HEK293T (cell line): ENCODE data around the gene TCF7L2.

ENCODE experiments used
- CTCF ChIA-PET: fragments of 350-600 bp; formaldehyde crosslinking; extraction: SDS; loops from one replicate; lab custom pipeline; 2021; ENCODE audit warnings: antibody characterized with exemption, inconsistent platforms; lab: Yijun Ruan, JAX
- POLR2A ChIA-PET: fragments of 350-600 bp; formaldehyde crosslinking; extraction: SDS; loops from one replicate; lab custom pipeline; 2020; ENCODE audit warnings: antibody characterized with exemption, inconsistent platforms; lab: Yijun Ruan, JAX
- DNase-seq: peaks from one replicate; pipeline ENCODE4 v3.0.0; 2012; ENCODE audit warnings: mixed read lengths; ENCODE audit errors: extremely low spot score
- ARNT ChIP-seq: fragments of 450-650 bp; IDR thresholded peaks from 2 replicates; pipeline ENCODE4 v1.6.1; 2017; ENCODE audit warnings: mild to moderate bottlenecking
- BHLHE40 ChIP-seq: fragments of 450-650 bp; IDR thresholded peaks from 2 replicates; pipeline ENCODE4 v1.6.1; 2016; ENCODE audit warnings: mild to moderate bottlenecking, moderate library complexity, borderline replicate concordance
- CTBP1 ChIP-seq: fragments of 450-650 bp; IDR thresholded peaks from 2 replicates; pipeline ENCODE4 v1.6.1; 2016; ENCODE audit warnings: borderline replicate concordance
- ELF4 ChIP-seq: fragments of 450-650 bp; IDR thresholded peaks from 2 replicates; pipeline ENCODE4 v1.6.1; 2017; ENCODE audit warnings: antibody characterized with exemption
- FOXA1 ChIP-seq: fragments of 450-650 bp; IDR thresholded peaks from 2 replicates; pipeline ENCODE4 v1.6.1; 2016; ENCODE audit warnings: mild to moderate bottlenecking
- FOXK2 ChIP-seq: fragments of 450-650 bp; IDR thresholded peaks from 2 replicates; pipeline ENCODE4 v1.6.1; 2016; ENCODE audit warnings: mild to moderate bottlenecking
- FOXM1 ChIP-seq: fragments of 450-650 bp; IDR thresholded peaks from 2 replicates; pipeline ENCODE4 v1.6.1; 2017; ENCODE audit warnings: mild to moderate bottlenecking, borderline replicate concordance
- HDGF ChIP-seq: fragments of 450-650 bp; IDR thresholded peaks from 2 replicates; pipeline ENCODE4 v1.6.1; 2017; ENCODE audit warnings: antibody characterized with exemption, borderline replicate concordance
- L3MBTL2 ChIP-seq: fragments of 450-650 bp; conservative IDR thresholded peaks from 2 replicates; pipeline ENCODE4 v1.6.1; 2016; ENCODE audit warnings: mild to moderate bottlenecking
- LEF1 ChIP-seq: fragments of 450-650 bp; IDR thresholded peaks from 2 replicates; pipeline ENCODE4 v1.6.1; 2017; ENCODE audit warnings: mild to moderate bottlenecking, borderline replicate concordance
- NFRKB ChIP-seq: fragments of 450-650 bp; IDR thresholded peaks from 2 replicates; pipeline ENCODE4 v1.6.1; 2016; ENCODE audit warnings: mild to moderate bottlenecking, moderate library complexity
- PKNOX1 ChIP-seq: fragments of 450-650 bp; IDR thresholded peaks from 2 replicates; pipeline ENCODE4 v1.6.1; 2016
- SP1 ChIP-seq: fragments of 450-650 bp; IDR thresholded peaks from 2 replicates; pipeline ENCODE4 v1.6.1; 2017
- SUZ12 ChIP-seq: fragments of 450-650 bp; IDR thresholded peaks from 2 replicates; pipeline ENCODE4 v1.6.1; 2016; ENCODE audit warnings: mild to moderate bottlenecking
- TARDBP ChIP-seq: fragments of 450-650 bp; IDR thresholded peaks from 2 replicates; pipeline ENCODE4 v1.6.1; 2016
- ZNF384 ChIP-seq: fragments of 450-650 bp; IDR thresholded peaks from 2 replicates; pipeline ENCODE4 v1.6.1; 2016

Gene TCF7L2

GRCh38 chr10:113086282-113086681 is 136.2 kb downstream of the TCF7L2 start:
- TF ChIP-seq L3MBTL2 (no peak), PKNOX1 (no peak), HDGF (no peak), TARDBP (no peak), FOXA1 (no peak), FOXM1 (no peak), LEF1 (no peak), FOXK2 (no peak), ELF4 (no peak), ZNF384 (no peak), ARNT (no peak), BHLHE40 (no peak), NFRKB (no peak), CTBP1 (no peak), SUZ12 (no peak), SP1 (no peak)
- ChIA-PET POLR2A (no interaction called here), CTCF (no interaction called here)
- DNase-seq: no peak

- ChIA-PET CTCF (no interaction called here), POLR2A (interaction anchor here (0.9 kb wide), 1 partner anchor 11 kb away, joined by 3 read pairs; no protein-coding TSS in a partner anchor)
- no peak for DNase-seq
- TF ChIP-seq PKNOX1: no peak
- TF ChIP-seq ARNT: no peak
- no peak for TF ChIP-seq ZNF384
- TF ChIP-seq LEF1: no peak
- TF ChIP-seq TARDBP: no peak
- no peak for TF ChIP-seq CTBP1
- no peak for TF ChIP-seq SUZ12
- no peak for TF ChIP-seq FOXM1
- no peak for TF ChIP-seq ELF4
- no peak for TF ChIP-seq NFRKB
- TF ChIP-seq FOXK2: no peak
- no peak for TF ChIP-seq FOXA1
- TF ChIP-seq SP1: no peak
- no peak for TF ChIP-seq L3MBTL2
These were observed 137.3 kb downstream of the TCF7L2 start for GRCh38 chr10:113087165-113088029.

- POLR2A ChIA-PET: interaction anchor here (0.9 kb wide), 1 partner anchor 11 kb away, joined by 3 read pairs; no protein-coding TSS in a partner anchor
- TF ChIP-seq ELF4: no peak
- no peak for TF ChIP-seq L3MBTL2
- TF ChIP-seq FOXK2: no peak
- TF ChIP-seq FOXA1: no peak
- TF ChIP-seq HDGF: no peak
- TF ChIP-seq ZNF384: no peak
- TF ChIP-seq TARDBP: no peak
- TF ChIP-seq ARNT: no peak
- no peak for TF ChIP-seq NFRKB
- no peak for TF ChIP-seq SUZ12
- no peak for TF ChIP-seq SP1
- no peak for TF ChIP-seq FOXM1
- TF ChIP-seq LEF1: no peak
- CTCF ChIA-PET: no interaction called here
- no peak for DNase-seq
These were observed 138.1 kb downstream of the TCF7L2 start for GRCh38 chr10:113088194-113088593.

GRCh38 chr10:113089551-113089950 is 139.5 kb downstream of the TCF7L2 start:
- no peak for DNase-seq
- CTCF ChIA-PET: no interaction called here
- no peak for TF ChIP-seq FOXA1
- TF ChIP-seq CTBP1: no peak
- TF ChIP-seq ZNF384: no peak
- no peak for TF ChIP-seq TARDBP
- TF ChIP-seq ARNT: no peak
- no peak for TF ChIP-seq PKNOX1
- TF ChIP-seq HDGF: no peak
- no peak for TF ChIP-seq SUZ12
- POLR2A ChIA-PET: no interaction called here

GRCh38 chr10:113091920-113092319 is 141.9 kb downstream of the TCF7L2 start:
- no peak for DNase-seq
- ChIA-PET POLR2A (no interaction called here), CTCF (no interaction called here)
- TF ChIP-seq NFRKB (no peak), BHLHE40 (no peak), LEF1 (no peak), PKNOX1 (no peak), FOXK2 (no peak)
